Measurements from ENCODE around the gene SETD4. TPM values are rescaled to one million over a fixed set of nuclear protein-coding genes. Genes with fewer than 3 reads are reported as not detected.
"Not testable (repeated sequence)": the region's sequence is repeated elsewhere in the genome, so short reads cannot be mapped to it uniquely, and the experiment has no call there.

The SETD4 gene
- polyA plus RNA-seq, 4 donors: 26.3 to 49.9 (median 35.4) TPM

DNA sequence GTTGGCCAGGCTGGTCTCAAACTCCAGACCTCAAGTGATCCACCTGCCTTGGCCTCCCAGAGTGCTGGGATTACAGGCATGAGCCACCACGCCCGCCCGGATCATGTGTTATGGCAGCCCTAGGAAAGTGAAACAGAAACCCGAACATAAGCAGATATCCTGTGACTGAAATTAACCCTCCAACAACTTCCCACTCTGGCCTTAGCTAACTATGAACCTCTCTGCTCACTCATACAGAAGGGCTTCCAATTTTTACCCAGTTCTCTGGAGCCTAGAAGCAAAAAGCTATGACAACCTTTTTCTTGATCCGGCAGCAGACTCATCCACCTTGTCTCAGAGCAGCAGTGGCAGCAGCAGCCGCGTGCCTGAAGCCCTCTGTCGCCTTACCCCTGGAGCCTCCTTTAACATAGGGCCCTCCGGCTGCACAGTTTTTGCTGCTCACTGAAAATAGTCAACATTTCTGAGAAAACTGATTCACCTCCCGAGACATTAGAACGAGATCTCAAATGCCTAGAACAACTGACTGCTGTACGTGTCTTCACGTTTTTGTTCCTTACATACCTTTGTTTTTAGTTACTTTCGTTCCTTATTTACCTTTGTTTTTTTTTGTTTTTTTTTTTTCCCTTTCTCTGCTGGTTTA is 18.8 kb upstream of the SETD4 start:
- no peak for DNase-seq (ENCODE audit: low read depth in 4 of 4, low spot score in 2 of 4)

DNA sequence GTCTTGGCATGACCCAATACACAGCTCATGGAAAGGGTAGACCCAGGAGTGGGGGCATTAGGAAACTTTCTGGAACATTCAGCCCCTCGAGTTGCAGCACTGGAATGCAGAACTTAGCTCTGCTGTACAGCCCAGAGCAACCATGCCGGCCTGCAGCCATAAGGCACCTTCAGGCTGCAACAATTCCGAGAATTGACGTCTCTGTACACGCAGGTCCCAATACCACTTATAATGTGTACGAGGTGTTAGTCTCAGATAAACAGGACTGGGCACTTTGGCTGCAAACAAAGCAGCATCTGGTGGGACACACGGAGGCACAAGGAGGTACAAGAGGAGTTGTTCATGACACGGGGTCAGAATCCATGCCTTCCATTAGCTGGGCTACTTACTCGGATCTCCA is 17.4 kb upstream of the SETD4 start:
- DNase-seq (ENCODE audit: low read depth in 4 of 4, low spot score in 2 of 4): no peak

DNA sequence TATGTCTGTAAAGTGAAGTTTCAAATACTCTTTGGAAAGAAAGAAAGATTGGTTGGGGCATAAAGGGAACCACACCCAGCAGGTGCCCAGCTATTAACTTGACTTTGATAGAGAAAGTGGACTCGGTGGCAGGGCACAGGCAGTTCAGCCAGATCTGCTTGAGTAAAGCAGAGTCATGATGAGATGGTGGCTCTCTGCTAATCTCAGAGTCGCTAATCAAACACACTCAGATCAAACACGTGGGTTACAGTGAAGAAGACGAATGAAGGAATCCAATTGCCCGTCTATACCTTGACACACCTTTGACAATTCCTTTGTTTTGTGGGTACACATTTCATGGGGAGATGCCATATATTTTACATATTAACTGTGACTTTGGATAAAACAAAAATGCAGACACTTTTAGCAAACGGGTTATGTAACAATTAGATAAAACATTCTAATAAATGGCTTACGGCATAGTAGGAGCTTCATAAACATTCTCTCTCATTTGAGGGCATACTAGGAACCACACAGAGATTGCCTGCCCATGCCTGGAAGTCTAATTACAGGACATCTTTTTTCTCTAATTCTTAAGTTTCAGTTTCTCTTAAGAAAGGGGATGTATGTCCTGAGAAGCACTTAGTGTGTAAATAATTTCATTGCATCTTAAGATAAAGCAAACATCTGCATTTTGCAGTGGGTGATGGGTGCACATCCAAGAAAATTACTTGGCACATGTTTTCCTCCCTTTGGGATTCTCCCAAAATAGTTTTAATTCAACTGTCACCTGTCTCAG is 16.7 kb upstream of the SETD4 start:
- no peak for DNase-seq (ENCODE audit: low read depth in 4 of 4, low spot score in 2 of 4)

DNA sequence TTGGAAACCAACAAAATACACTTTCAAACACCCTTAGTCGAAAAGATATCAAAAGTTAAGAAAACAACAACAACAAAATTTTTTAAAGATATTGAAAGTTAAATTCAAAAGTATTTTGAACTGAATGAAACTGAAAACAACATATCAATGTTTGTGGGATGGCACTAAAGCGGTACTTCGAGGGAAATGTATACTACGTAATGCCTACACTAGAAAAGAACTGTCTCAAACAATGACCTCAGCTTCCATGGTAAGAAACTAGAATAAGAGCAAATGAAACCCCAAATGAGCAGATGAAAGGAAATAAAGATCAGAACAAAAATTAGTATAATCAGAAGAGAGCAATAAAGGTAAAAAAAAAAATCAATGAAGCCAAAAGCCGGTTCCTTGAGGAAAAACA is 15.6 kb upstream of the SETD4 start:
- no peak for DNase-seq (ENCODE audit: low read depth in 4 of 4, low spot score in 2 of 4)

DNA sequence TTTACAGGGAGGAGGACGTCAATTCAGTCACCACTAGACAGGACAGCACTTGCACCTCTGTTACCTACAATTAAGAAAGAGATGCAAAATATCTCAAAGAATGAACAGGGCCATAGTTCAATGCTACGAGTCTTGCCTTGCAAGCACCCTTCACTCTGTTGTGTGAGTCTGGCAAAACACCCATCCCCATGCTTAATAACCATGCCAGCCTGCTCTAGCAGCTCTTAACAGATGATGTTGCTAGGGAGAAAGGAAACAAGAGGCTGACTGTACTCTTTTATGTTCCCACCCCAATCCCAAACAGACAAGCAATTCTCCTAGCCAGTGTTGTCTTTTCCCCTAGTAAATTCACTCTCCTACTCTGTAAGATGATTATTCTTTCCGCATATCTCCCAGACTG is 14.8 kb upstream of the SETD4 start:
- DNase-seq (ENCODE audit: low read depth in 4 of 4, low spot score in 2 of 4): no peak

DNA sequence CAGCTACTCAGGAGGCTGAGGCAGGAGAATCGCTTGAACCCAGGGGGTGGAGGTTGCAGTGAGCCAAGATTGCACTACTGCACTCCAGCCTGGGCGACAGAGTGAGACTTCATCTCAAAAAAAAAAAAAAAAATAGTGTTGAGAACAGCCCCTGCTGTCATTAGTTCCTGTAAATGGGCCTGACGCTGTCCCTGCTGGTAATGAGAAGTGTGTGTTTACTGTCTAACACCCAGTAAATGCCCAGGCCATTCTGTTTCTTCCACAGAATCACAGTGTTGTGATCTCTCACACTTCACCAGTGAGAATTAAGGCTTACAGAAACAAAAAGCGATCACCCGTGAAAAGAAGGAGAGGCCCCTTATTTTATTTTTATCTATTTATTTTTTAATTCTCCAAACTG is 13.6 kb upstream of the SETD4 start:
- DNase-seq (ENCODE audit: low read depth in 4 of 4, low spot score in 2 of 4): not testable (repeated sequence)

DNA sequence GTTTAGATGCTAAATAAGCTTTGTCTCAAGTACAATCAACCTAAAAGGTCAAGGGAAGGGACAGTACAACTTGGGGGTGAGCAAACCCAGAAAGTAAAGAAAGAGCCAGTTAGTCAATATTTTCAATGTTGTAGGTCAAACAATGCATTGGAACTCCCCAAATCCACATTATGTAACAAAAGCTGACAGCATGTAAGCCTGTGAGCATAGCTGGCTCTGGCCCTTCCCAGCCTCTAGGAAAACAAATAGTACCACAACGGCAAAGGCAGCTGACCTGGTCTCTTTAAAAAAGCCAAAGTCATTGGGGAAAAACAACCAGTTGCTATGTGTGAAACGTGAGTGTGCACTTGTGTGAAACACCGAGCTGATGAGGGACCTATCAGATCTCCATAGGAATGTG is 12.9 kb upstream of the SETD4 start:
- no peak for DNase-seq (ENCODE audit: low read depth in 4 of 4, low spot score in 2 of 4)

DNA sequence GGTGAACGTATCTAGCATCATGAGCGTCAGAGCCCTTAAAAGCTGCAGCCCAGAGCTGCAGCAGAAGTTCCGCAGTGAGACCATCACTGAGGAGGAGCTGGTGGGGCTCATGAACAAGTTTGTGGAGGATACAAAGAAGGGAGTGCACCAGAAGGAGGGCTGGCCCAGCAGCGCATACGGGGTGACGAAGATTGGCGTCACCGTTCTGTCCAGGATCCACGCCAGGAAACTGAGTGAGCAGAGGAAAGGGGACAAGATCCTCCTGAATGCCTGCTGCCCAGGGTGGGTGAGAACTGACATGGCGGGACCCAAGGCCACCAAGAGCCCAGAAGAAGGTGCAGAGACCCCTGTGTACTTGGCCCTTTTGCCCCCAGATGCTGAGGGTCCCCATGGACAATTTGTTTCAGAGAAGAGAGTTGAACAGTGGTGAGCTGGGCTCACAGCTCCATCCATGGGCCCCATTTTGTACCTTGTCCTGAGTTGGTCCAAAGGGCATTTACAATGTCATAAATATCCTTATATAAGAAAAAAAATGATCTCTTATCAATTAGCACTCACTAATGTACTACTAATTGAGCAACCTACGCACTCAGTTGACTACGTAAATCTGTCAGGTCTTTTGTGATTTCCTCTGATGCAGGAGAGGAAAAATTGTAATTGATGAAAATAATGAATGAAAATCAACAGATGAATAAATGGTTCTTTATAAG is 12.3 kb upstream of the SETD4 start:
- DNase-seq (ENCODE audit: low read depth in 4 of 4, low spot score in 2 of 4): no peak

DNA sequence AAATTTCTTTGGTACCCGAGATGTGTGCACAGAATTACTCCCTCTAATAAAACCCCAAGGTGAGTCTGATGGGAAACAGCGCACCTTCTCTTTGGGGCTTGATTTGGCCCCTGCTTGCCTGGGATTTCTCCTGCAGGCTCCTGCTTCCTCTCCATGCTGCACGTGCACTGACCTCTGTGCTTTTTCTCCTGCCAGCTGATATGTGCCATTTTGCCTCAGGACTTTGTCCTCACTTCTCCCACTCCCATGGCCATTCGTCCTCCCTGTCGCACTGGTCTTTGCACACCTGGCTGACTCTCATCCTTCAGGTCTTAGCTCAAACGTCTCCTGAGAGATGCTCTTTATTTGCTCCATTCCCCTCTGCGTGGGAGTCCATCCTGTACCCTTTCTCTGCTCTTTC is 10.7 kb upstream of the SETD4 start:
- no peak for DNase-seq (ENCODE audit: low read depth in 4 of 4, low spot score in 2 of 4)

DNA sequence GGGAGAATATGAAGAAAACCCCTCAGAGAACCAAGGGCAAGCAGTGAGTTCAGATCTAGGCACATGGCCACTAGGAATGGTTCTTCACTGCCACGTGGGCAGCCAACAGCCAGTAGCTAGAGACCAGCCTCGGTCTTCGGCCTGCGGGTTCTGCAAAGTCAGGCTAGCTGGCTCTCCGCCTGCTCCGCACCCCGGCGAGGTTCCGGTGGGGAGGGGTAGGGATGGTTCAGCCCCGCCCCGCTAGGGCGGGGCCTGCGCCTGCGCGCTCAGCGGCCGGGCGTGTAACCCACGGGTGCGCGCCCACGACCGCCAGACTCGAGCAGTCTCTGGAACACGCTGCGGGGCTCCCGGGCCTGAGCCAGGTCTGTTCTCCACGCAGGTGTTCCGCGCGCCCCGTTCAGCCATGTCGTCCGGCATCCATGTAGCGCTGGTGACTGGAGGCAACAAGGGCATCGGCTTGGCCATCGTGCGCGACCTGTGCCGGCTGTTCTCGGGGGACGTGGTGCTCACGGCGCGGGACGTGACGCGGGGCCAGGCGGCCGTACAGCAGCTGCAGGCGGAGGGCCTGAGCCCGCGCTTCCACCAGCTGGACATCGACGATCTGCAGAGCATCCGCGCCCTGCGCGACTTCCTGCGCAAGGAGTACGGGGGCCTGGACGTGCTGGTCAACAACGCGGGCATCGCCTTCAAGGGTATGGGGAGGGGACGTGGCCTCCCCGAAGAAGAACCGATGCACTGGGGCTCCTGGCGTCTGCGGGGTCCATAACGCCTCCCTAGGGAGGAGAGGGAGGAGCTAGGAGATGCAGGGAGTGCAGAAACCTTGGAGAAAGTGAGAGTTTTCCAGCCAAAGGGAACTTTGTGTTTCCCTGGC is 9.6 kb upstream of the SETD4 start, which contains the start of gene CBR1:
TSS of gene CBR1 (plus strand) at position 312 of the 871 bp plus-strand sequence. CDS start at position 404, 92 bp downstream.
- peak; percentile 43 to 75 (median 58) for DNase-seq (ENCODE audit: low read depth in 4 of 4, low spot score in 2 of 4)

DNA sequence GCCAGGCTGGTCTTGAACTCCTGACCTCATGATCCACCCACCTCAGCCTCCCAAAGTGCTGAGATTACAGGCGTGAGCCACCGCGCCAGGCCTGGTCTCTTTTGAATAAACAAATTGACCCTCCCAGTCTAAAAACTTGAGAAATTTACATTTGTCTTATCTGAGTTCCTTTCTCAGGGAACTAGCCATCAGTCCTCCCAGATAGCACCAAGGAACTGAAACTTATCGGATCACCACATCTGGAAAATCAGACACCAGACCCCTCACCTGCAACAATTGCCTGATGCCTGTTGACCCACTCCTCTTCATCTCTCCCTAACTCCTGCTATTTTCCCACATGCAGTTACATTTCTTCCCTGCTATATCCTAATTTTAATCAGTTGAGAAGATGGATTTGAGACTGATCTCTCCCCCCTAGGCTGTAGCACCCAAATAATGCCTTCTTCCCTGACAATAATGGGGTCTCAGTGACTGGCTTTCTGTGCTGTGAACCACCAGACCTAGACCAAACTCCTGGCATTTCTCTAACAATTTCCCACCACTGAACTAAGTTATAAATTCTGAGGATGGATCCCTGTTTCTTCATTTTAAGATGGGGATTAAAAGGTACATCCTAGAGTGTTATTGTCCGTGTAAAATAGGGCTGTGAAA is 8.5 kb upstream of the SETD4 start:
- no peak for DNase-seq (ENCODE audit: low read depth in 4 of 4, low spot score in 2 of 4)

DNA sequence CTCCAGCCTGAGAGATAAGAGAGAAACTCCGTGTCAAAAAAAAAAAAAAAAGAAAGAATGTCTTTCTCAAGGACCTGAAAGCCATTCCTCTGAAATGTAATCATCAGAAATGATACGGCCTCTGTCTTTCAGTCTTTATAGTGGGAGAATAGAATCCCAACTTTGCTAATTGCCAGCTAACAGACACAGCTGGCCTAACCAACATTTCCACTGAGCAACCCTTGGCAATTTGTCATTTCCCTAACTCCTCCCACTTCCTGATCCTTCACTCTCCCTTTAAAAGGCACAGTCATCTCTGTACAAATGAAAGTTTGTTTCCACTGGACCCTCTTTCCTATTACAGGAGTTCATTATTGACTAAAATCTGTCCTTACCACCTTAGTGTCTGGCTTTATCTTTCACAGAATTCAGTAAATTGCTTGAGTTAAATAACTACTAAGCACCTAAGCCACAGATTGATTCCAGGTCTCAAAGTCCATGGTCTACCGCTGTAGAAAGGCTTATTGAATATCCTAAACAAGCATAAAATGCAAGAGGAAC is 5.2 kb upstream of the SETD4 start:
- no peak for DNase-seq (ENCODE audit: low read depth in 4 of 4, low spot score in 2 of 4)

DNA sequence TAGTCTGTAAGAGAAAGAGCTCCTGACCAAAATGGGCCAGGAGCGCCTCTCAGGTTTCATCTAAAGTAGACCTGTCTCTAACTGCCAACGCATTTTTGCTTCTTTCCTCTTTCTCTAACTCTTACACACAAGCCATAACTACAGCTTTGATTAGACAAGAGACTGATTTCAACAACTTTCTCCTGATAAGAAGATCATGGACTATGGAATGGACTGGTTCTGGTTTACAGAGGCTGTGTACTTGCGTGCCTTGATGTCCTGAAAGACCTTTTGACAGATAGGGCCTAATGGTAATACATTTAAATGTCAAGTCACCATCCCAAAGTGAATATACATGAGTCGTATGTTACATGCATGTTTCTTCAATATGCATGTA is 3.7 kb upstream of the SETD4 start:
- DNase-seq (ENCODE audit: low read depth in 4 of 4, low spot score in 2 of 4): no peak

DNA sequence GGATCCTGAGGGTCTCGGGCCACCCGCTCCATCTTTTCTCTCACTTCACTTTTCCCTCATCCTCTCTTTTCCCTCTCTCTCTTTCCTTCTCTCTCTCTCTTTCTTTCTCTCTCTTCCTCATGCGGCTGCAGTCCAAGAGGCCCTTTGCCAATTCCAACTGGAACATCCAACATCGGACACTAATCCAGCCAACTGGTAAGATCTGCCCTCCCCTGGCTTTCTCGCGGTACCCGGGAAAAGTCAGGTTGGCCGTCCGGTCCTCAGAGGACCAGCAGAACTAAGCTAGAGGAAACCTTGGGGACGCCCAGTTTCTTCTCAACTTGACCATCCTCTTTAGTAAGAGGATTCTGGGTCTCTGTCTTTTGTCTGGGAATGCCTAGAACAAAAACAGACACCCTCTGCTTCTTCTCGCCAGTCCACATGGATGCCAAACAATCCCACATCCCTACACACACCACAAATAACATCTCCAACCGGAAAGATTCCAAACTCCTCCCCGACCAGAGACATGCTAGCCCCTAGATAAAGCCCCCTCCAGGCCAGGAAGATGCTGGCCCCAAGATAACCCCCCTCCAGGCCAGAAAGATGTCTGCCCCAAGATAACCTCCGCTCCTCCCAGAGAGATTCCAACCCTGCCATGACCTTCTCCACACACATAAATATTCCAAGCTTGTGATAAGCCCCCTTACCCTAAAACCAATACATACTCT is 3.2 kb upstream of the SETD4 start:
- DNase-seq (ENCODE audit: low read depth in 4 of 4, low spot score in 2 of 4): no peak

DNA sequence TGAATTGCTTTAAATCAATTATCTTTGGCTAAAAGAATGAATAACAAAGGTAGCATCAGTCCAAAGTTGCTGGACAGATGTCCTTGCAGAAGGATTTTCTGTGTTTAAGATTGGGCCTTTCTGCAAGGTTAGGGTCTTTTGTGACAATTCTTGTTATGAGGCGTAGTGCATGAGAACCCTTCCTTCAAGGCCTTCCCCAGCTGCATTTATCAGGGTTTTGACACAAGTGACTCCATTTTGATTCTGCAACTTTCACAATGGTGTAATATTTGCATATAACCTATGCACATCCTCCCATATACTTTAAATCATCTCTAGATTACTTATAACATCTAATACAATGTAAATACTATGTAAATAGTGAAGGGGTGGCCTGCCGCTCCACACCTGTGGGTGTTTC is 1.1 kb upstream of the SETD4 start:
- DNase-seq (ENCODE audit: low read depth in 4 of 4, low spot score in 2 of 4): no peak

DNA sequence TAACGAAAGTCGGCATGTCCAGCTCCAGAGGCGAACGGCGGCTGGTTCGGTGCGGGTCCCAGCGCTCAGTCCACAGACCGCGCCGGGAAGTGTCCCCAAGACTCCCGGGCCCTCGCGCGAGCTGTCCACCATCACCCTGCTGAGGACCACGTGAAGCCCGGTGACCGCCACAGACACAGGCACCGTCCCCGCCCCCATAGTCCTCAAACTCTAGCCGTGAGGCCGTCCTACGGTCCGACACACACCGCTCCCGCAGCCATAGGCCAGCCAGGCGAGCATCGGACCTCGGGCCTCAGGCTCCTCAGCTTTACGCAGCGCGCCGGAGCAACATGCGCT is 535 bp downstream of the SETD4 start:
- no peak for DNase-seq (ENCODE audit: low read depth in 4 of 4, low spot score in 2 of 4)

DNA sequence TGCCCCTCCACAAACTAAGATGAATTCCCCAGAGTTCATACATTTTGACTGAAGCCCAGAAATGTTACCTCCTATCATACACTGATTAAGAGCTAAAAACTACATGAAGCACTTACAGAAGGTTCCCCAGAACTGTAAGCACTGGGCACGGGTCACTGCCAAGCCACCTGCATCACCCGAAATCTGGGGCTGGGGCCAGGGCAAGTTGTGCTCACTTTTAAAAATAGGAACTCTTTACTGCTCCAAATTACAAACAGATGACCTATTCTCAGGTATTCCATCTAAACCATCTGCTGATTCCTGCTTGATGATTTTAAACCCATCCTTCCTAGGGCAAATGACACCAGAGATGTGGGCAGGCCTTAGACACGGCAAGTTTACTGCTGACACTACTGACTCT is 4.8 kb downstream of the SETD4 start:
- DNase-seq (ENCODE audit: low read depth in 4 of 4, low spot score in 2 of 4): no peak

DNA sequence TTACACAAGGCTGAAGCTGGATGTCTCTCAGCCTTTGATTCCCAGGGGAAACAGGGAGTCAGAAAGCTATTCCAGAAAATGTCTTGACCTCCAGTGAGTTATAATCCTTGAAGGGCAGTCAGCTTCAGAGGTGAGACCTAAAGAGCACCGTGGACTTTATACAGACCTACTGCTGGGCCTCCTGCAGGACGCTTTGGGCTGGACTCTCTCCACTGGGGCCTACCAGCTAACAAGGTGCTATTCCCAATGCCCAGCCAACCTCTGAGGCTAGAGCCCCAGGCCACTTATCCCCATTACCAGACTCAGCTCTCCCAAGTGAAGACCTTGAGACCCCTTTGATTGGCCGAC is 6.6 kb downstream of the SETD4 start:
- DNase-seq (ENCODE audit: low read depth in 4 of 4, low spot score in 2 of 4): no peak

DNA sequence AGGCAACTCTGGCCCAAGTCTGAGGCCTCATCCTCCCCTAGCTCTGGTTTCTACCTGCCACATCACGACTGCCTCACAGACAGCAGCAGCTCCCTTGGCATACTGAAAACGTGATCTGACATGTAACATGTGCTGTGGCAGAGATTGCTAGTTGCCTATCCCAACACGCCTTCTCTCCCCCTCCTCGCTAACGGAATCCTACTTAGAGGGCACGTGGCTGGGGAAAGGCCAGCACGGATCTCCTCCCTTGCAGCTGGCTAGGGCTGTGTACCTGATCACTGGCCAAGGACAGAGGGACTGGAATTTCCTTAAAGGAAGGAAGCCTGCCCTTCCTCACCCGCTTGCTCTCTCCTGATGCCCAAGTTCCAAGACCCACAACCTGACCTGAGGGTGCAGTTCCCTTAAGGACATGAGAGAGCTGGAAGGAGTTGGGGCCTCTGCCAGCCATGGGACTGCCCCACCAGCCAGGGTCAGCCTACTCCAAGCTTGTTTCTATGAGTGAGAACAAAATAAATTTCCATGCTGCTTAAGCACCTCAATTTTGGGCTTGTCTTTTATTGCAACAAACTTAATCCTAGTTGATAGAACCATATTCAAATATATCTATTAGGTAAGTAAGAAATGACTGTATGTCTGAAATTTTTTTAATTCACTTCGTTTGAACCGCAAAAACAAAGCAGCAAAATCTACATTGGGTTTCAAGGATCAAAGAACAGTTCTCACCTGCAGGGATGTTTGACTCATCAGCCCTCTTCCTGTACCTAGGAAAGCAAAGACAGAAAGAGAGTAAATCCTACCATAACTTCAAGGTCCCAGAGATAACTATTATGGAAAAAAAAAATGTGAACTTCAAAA is 7.2 kb downstream of the SETD4 start:
- DNase-seq (ENCODE audit: low read depth in 4 of 4, low spot score in 2 of 4): no peak

Measured in left renal cortex interstitium (tissue), 4 donors.